DMS 273 (cell line): ENCODE data around the gene TBKBP1.

Source experiments
- DNase-seq: peaks from one replicate; lab custom pipeline; 2025; ENCODE audit not compliant: unreplicated experiment; lab: John Stamatoyannopoulos, UW

The TBKBP1 gene

GRCh38 chr17:47760409-47761140, 66.6 kb downstream of the TBKBP1 start:
- DNase-seq = no peak
